Panc1 (cell line): ENCODE data around the gene DCC. TPM values are rescaled to one million over a fixed set of nuclear protein-coding genes. Genes with fewer than 3 reads are reported as not detected.

Experiments used
- ATAC-seq: fragments of 200-7000 bp; cut with Tn5 transposase; 2 replicates; pipeline ENCODE4 v1.9.1; 2020; ENCODE audit warnings: mild to moderate bottlenecking, moderate library complexity
- BruUV-seq: library from RNA; stranded (reverse); fragments of 400-500 nt; replicated peaks from 2 replicates; lab custom pipeline; 2021; lab: Mats Ljungman, UMichigan
- CTCF ChIA-PET: fragments of 300-600 bp; sonication (Branson Sonifier 250); formaldehyde crosslinking; loops from one replicate; lab custom pipeline; 2022; ENCODE audit warnings: antibody characterized with exemption; lab: Charles Lee
- POLR2A ChIA-PET: fragments of 300-600 bp; sonication (Branson Sonifier 250); formaldehyde crosslinking; loops from one replicate; lab custom pipeline; 2022; ENCODE audit warnings: antibody characterized with exemption; lab: Charles Lee
- DNase-seq: peaks from one replicate; pipeline ENCODE4 v3.0.0-alpha.2; 2010; ENCODE audit warnings: low read depth, low spot score
- H3K27ac ChIP-seq: 2 replicates; pipeline ENCODE4 v1.5.1; 2011; ENCODE audit warnings: mild to moderate bottlenecking, low read length, inconsistent platforms
- H3K27me3 ChIP-seq: fragments of 200-500 bp; sonication (Bioruptor generic); 2 replicates; pipeline ENCODE4 v1.6.0; 2014; ENCODE audit warnings: low read length, inconsistent platforms; ENCODE audit not compliant: control insufficient read depth, insufficient read depth
- H3K36me3 ChIP-seq: fragments of 200-500 bp; sonication (Bioruptor generic); 2 replicates; pipeline ENCODE4 v1.5.1; 2014; ENCODE audit warnings: inconsistent platforms, mild to moderate bottlenecking, low read length, moderate library complexity; ENCODE audit not compliant: control insufficient read depth, insufficient read depth
- H3K4me1 ChIP-seq: 2 replicates; pipeline ENCODE4 v1.5.1; 2011; ENCODE audit warnings: inconsistent platforms, mild to moderate bottlenecking, low read length, moderate library complexity; ENCODE audit not compliant: control insufficient read depth, insufficient read depth
- H3K4me3 ChIP-seq, 2 experiments: 2 replicates each; pipeline ENCODE4 v1.5.1; 2011 to 2012; ENCODE audit warnings: low read depth in 2 of 2, low read length in 2 of 2, mild to moderate bottlenecking in 2 of 2, inconsistent platforms in 1 of 2, moderate library complexity in 1 of 2
- H3K9me3 ChIP-seq: fragments of 200-500 bp; sonication (Bioruptor generic); 2 replicates; pipeline ENCODE4 v1.5.1; 2014; ENCODE audit warnings: low read depth, mild to moderate bottlenecking, inconsistent platforms, low read length, moderate library complexity; ENCODE audit not compliant: control insufficient read depth, insufficient read depth
- POLR2AphosphoS5 ChIP-seq: IDR thresholded peaks from 2 replicates; pipeline ENCODE4 v1.6.1; 2012; ENCODE audit warnings: mild to moderate bottlenecking, low read depth, low read length, moderate library complexity
- REST ChIP-seq, 2 experiments: IDR thresholded peaks; 2 replicates each; pipeline ENCODE4 v1.6.1; 2011 to 2012; ENCODE audit warnings: low read depth in 2 of 2, control low read depth in 1 of 2, low read length in 1 of 2, mild to moderate bottlenecking in 1 of 2, moderate library complexity in 1 of 2; ENCODE audit not compliant: insufficient read depth in 1 of 2
- SIN3A ChIP-seq: IDR thresholded peaks from 2 replicates; pipeline ENCODE4 v1.6.1; 2012; ENCODE audit warnings: low read depth, mild to moderate bottlenecking, low read length, moderate library complexity, borderline replicate concordance; ENCODE audit not compliant: insufficient read depth
- TCF7L2 ChIP-seq: IDR thresholded peaks from 2 replicates; pipeline ENCODE4 v1.6.1; 2011; ENCODE audit warnings: mild to moderate bottlenecking, low read depth, low read length, inconsistent platforms
- in situ Hi-C: cut with HindIII; loops from 2 replicates; pipeline ENCODE4 v1.10.0; 2016; ENCODE audit warnings: low sequenced_read_pairs, low pct_unique_long_range_greater_than_20kb
- intact Hi-C: fragments of 100-400 bp; cut with micrococcal nuclease; formaldehyde crosslinking; loops from one replicate; pipeline ENCODE4 v1.10.0; 2022; ENCODE audit not compliant: unreplicated experiment
- total RNA-seq: library from RNA; stranded (reverse); gene quantifications from one replicate; pipeline ENCODE4 v1.2.1, GENCODE V29; 2021; ENCODE audit not compliant: unreplicated experiment
- TF ChIP-seq, protein P1 (sequence below): fragments of 450-650 bp; IDR thresholded peaks from 2 replicates; pipeline ENCODE4 v1.5.1; 2017; ENCODE audit warnings: mild to moderate bottlenecking

DCC gene
- total RNA-seq, 1 experiment from 2014 or later = not detected

- no TSS peak for BruUV-seq
- DNase-seq = no peak
- no peak overlapping the region for H3K4me3 ChIP-seq
- no peak overlapping the region for H3K27ac ChIP-seq
- CTCF ChIA-PET = no interaction called here
- intact Hi-C loops = no loop called here
- no peaks in the 10 kb centered on the region for H3K36me3 ChIP-seq
- no peaks in the 10 kb centered on the region for H3K27me3 ChIP-seq
- no peaks in the 10 kb centered on the region for H3K4me1 ChIP-seq
- TF ChIP-seq SIN3A = no peak
- no peak for ATAC-seq
- H3K9me3 ChIP-seq = no peaks in the 10 kb centered on the region
- POLR2A ChIA-PET = no interaction called here
- in situ Hi-C loops = no loop called here
These were observed 1203.7 kb downstream of the DCC start for GRCh38 chr18:53543711-53544110.

GRCh38 chr18:53544917-53545316 lies 1204.9 kb downstream of the DCC start:
- no peaks in the 10 kb centered on the region for H3K4me1 ChIP-seq
- no peaks in the 10 kb centered on the region for H3K9me3 ChIP-seq
- CTCF ChIA-PET = no interaction called here

DNA sequence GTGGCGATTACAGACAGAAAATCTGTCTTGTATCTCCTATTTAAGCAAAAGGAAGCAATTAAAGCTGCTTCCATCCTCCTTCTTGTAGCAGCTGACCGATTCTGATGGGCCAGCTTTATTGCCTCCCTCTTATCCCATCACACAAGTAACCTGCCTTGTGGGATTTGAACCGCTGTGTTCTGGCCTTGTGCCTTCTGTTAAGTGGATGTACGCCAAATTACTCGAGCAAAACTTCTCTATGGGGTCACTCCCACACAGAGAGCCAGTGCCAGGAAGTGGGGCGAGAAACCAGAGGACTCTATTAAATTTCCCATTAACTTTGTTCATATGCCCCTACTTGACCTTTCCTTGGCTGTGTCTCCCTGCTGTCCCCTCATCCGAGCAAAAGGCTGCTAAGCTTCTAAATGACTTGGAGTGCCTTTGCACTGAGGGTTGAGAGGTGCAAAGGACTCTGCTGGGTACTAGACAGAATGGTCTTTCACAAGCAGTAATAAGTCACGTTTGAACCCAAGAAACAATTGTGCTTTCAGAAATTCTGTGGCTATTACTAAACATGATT lies 1212.0 kb downstream of the DCC start:
- H3K27me3 ChIP-seq = no peaks in the 10 kb centered on the region
- H3K4me1 ChIP-seq = no peaks in the 10 kb centered on the region
- H3K4me3 ChIP-seq = no peak overlapping the region
- ChIA-PET CTCF (no interaction called here), POLR2A (no interaction called here)
- no TSS peak for BruUV-seq
- in situ Hi-C loops = no loop called here
- no peak for DNase-seq
- intact Hi-C loops = no loop called here
- ATAC-seq = no peak
- TF ChIP-seq POLR2AphosphoS5 = no peak
- no peak for TF ChIP-seq TCF7L2
- no peak for TF ChIP-seq REST (IDR thresholded peaks at IDR 0.05; ENCODE audit: insufficient read depth in 1 of 2, low read depth in 2 of 2, low read length in 1 of 2)
- TF ChIP-seq, protein P1, sequence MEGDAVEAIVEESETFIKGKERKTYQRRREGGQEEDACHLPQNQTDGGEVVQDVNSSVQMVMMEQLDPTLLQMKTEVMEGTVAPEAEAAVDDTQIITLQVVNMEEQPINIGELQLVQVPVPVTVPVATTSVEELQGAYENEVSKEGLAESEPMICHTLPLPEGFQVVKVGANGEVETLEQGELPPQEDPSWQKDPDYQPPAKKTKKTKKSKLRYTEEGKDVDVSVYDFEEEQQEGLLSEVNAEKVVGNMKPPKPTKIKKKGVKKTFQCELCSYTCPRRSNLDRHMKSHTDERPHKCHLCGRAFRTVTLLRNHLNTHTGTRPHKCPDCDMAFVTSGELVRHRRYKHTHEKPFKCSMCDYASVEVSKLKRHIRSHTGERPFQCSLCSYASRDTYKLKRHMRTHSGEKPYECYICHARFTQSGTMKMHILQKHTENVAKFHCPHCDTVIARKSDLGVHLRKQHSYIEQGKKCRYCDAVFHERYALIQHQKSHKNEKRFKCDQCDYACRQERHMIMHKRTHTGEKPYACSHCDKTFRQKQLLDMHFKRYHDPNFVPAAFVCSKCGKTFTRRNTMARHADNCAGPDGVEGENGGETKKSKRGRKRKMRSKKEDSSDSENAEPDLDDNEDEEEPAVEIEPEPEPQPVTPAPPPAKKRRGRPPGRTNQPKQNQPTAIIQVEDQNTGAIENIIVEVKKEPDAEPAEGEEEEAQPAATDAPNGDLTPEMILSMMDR = no peak
- no peak for TF ChIP-seq SIN3A
- no peaks in the 10 kb centered on the region for H3K36me3 ChIP-seq
- H3K9me3 ChIP-seq = no peaks in the 10 kb centered on the region
- no peak overlapping the region for H3K27ac ChIP-seq

More at GRCh38 chr18:53544917-53545316, 1204.9 kb downstream of the DCC start:
- no peak for TF ChIP-seq TCF7L2
- POLR2A ChIA-PET = no interaction called here
- BruUV-seq = no TSS peak
- intact Hi-C loops (no loop called here), in situ Hi-C loops (no loop called here)
- H3K4me3 ChIP-seq = no peak overlapping the region
- DNase-seq (no peak), ATAC-seq (no peak)
- no peaks in the 10 kb centered on the region for H3K36me3 ChIP-seq
- H3K27ac ChIP-seq = no peak overlapping the region
- no peaks in the 10 kb centered on the region for H3K27me3 ChIP-seq
